Trophoblast cell (in vitro differentiated cells and primary cell): Measurements from ENCODE around the gene GRPEL2.

Experiments used
- DNase-seq, 2 donors: peaks; one replicate each; pipeline ENCODE4 v3.0.0-alpha.2; 2016
- H2AFZ ChIP-seq: 2 replicates; pipeline ENCODE4 v1.6.1; 2013; ENCODE audit warnings: low read length, moderate library complexity, mild to moderate bottlenecking; ENCODE audit not compliant: insufficient read depth, poor library complexity
- H2AK5ac ChIP-seq: 2 replicates; pipeline ENCODE4 v1.6.1; 2013; ENCODE audit warnings: mild to moderate bottlenecking, low read length
- H2BK120ac ChIP-seq: 2 replicates; pipeline ENCODE4 v1.6.1; 2013; ENCODE audit warnings: low read length, mild to moderate bottlenecking, moderate library complexity; ENCODE audit not compliant: insufficient read depth, poor library complexity
- H2BK12ac ChIP-seq: 2 replicates; pipeline ENCODE4 v1.6.1; 2013; ENCODE audit warnings: mild to moderate bottlenecking, low read length, moderate library complexity
- H2BK5ac ChIP-seq: 2 replicates; pipeline ENCODE4 v1.6.1; 2013; ENCODE audit warnings: low read length, low read depth, moderate library complexity, mild to moderate bottlenecking; ENCODE audit not compliant: poor library complexity
- H3K14ac ChIP-seq: 2 replicates; pipeline ENCODE4 v1.6.1; 2013; ENCODE audit warnings: mild to moderate bottlenecking, low read length
- H3K18ac ChIP-seq: 2 replicates; pipeline ENCODE4 v1.6.1; 2013; ENCODE audit warnings: mild to moderate bottlenecking, low read length
- H3K23ac ChIP-seq: 2 replicates; pipeline ENCODE4 v1.6.1; 2013; ENCODE audit warnings: low read length
- H3K27ac ChIP-seq: 2 replicates; pipeline ENCODE4 v1.5.1; 2013; ENCODE audit warnings: low read depth, mild to moderate bottlenecking, inconsistent platforms, low read length, moderate library complexity
- H3K27me3 ChIP-seq: 2 replicates; pipeline ENCODE4 v1.6.1; 2013; ENCODE audit warnings: inconsistent platforms, mild to moderate bottlenecking, low read length, moderate library complexity; ENCODE audit not compliant: insufficient read depth
- H3K36me3 ChIP-seq, 2 experiments: 1 replicate in 1 of 2; 2 replicates in 1 of 2; pipeline ENCODE4 v1.6.1; 2013; ENCODE audit warnings: low read length in 2 of 2, mild to moderate bottlenecking in 2 of 2, moderate library complexity in 1 of 2; ENCODE audit not compliant: insufficient read depth in 2 of 2, control insufficient read depth in 1 of 2
- H3K4ac ChIP-seq: 2 replicates; pipeline ENCODE4 v1.6.1; 2013; ENCODE audit warnings: low read depth, mild to moderate bottlenecking, low read length, moderate library complexity
- H3K4me1 ChIP-seq, 2 experiments: 1 replicate in 1 of 2; 2 replicates in 1 of 2; pipeline ENCODE4 v1.6.1; 2013; ENCODE audit warnings: low read length in 2 of 2, mild to moderate bottlenecking in 2 of 2, moderate library complexity in 1 of 2; ENCODE audit not compliant: insufficient read depth in 2 of 2, control insufficient read depth in 1 of 2
- H3K4me2 ChIP-seq: 2 replicates; pipeline ENCODE4 v1.6.1; 2013; ENCODE audit warnings: inconsistent platforms, mild to moderate bottlenecking, low read length, moderate library complexity
- H3K4me3 ChIP-seq: 2 replicates; pipeline ENCODE4 v1.5.1; 2013; ENCODE audit warnings: mild to moderate bottlenecking, low read depth, low read length, inconsistent platforms
- H3K79me1 ChIP-seq: one replicate; pipeline ENCODE4 v1.6.1; 2013; ENCODE audit warnings: low read length
- H3K79me2 ChIP-seq: 2 replicates; pipeline ENCODE4 v1.6.1; 2013; ENCODE audit warnings: low read length, mild to moderate bottlenecking; ENCODE audit not compliant: control insufficient read depth, insufficient read depth, poor library complexity
- H3K9ac ChIP-seq: 2 replicates; pipeline ENCODE4 v1.6.1; 2013; ENCODE audit warnings: mild to moderate bottlenecking, low read length
- H3K9me3 ChIP-seq: 2 replicates; pipeline ENCODE4 v1.6.1; 2013; ENCODE audit warnings: low read depth, mild to moderate bottlenecking, control low read depth, inconsistent platforms, low read length; ENCODE audit not compliant: insufficient read depth
- H4K12ac ChIP-seq: 2 replicates; pipeline ENCODE4 v1.6.1; 2013; ENCODE audit warnings: low read depth, mild to moderate bottlenecking, low read length, moderate library complexity
- H4K8ac ChIP-seq: 2 replicates; pipeline ENCODE4 v1.6.1; 2013; ENCODE audit warnings: low read depth, mild to moderate bottlenecking, low read length, moderate library complexity
- H4K91ac ChIP-seq: one replicate; pipeline ENCODE4 v1.6.1; 2013; ENCODE audit warnings: low read depth, mild to moderate bottlenecking, low read length, moderate library complexity
- WGBS: extraction: QIAGEN DNeasy Blood & Tissue Kit; methylation state at CpG from one replicate; pipeline ENCODE4 v1.1.7; 2013; ENCODE audit warnings: missing lambda C conversion rate; ENCODE audit not compliant: insufficient read length, insufficient coverage; ENCODE audit errors: extremely low coverage; 5-methylcytosine and 5-hydroxymethylcytosine counted together

The GRPEL2 gene

DNA sequence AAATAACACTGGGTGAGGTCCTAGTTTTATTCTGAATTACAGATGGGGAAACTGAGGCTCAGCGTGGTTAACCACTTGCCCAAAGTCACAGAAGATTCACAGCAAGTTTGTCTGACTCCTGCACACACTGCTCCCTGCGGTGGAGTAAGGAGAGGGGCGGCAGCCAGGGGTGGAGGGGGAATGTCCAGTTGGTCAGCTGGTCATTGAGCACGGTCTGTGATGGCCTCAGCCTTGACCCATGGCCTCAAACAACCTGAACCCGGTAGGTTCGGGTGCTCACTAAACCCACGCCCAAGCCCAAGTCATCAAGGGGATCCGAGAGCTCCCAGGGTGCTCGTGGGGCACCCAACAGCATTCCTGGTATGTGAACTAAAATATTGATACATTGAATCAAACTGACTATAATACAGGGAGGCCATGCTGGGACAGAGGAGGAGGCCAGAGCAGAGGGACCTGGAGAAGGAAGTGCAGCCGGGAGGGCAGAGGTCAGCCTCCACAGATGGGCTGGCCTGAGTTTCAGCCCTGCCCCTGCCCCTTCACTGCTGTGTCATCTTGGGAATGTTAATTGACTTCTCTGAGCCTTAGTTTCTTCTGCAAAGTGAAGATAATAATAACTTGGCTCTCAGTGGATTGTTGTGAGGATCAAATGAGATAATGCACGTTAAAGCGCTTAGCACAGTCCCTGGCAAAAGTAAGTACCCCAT, 37.4 kb downstream of the GRPEL2 start:
- peak overlapping the region; percentile 45 for H4K91ac ChIP-seq
- H2BK5ac ChIP-seq = no peak overlapping the region
- no peak overlapping the region for H3K9ac ChIP-seq
- H2BK12ac ChIP-seq = peak overlapping the region; percentile 4
- no peaks in the 10 kb centered on the region for H3K9me3 ChIP-seq
- no peak overlapping the region for H3K4ac ChIP-seq
- H2AK5ac ChIP-seq = no peak overlapping the region
- H3K4me2 ChIP-seq = no peak overlapping the region
- H3K27me3 ChIP-seq = no peaks in the 10 kb centered on the region
- H3K4me1 ChIP-seq = peaks cover 29 to 31% of the 10 kb centered on the region in 2 experiments
- no peak overlapping the region for H3K14ac ChIP-seq
- peaks cover 20% of the 10 kb centered on the region for H3K79me1 ChIP-seq
- H4K8ac ChIP-seq = peak overlapping the region; percentile 5
- H3K79me2 ChIP-seq = no peaks in the 10 kb centered on the region
- DNase-seq = peak; percentile 37 to 61
- H4K12ac ChIP-seq = no peak overlapping the region
- no CpG with 5 or more reads among the region's 12 CpGs for WGBS
- H3K36me3 ChIP-seq = no peaks in the 10 kb centered on the region
- H3K18ac ChIP-seq = no peak overlapping the region
- H3K23ac ChIP-seq = no peak overlapping the region
- H2BK120ac ChIP-seq = peak overlapping the region; percentile 64
- H2AFZ ChIP-seq = peak overlapping the region; percentile 50
- H3K4me3 ChIP-seq = no peak overlapping the region
- H3K27ac ChIP-seq = no peak overlapping the region

DNA sequence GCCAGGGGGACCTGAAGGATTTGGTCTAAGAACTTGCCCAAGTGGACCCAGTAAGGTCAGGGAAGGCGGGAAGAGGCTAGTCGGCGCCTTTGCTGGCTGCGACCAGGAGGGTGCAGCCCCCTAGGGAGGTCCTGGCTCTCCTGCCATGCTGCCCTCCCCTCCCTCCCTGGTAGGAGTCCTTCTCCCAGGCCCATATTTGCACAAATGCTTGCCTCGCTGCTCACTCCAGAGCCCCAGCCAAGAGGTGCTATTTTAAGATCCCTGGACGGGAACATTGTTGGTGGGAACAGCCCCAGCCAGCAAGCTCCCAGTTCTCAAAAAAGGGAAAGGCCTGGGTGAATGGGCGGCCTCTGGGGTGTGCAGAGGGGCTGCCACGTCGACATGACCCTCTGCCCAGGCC, 38.1 kb downstream of the GRPEL2 start:
- Histone ChIP-seq H3K27ac (no peak overlapping the region), H4K12ac (no peak overlapping the region), H2AFZ (no peak overlapping the region), H2BK5ac (no peak overlapping the region), H3K9me3 (no peaks in the 10 kb centered on the region), H3K79me1 (peaks cover 20% of the 10 kb centered on the region), H3K36me3 (no peaks in the 10 kb centered on the region), H3K79me2 (no peaks in the 10 kb centered on the region), H3K9ac (no peak overlapping the region), H3K4ac (no peak overlapping the region), H3K27me3 (no peaks in the 10 kb centered on the region), H3K14ac (peak overlapping the region; percentile 64), H2BK120ac (peak overlapping the region; percentile 66), H2BK12ac (peak overlapping the region; percentile 11), H3K18ac (peak overlapping the region; percentile 34), H4K91ac (peak overlapping the region; percentile 71), H3K4me3 (no peak overlapping the region), H2AK5ac (peak overlapping the region; percentile 58), H3K23ac (no peak overlapping the region), H3K4me1 (peaks cover 29 to 38% of the 10 kb centered on the region in 2 experiments), H4K8ac (peak overlapping the region; percentile 40), H3K4me2 (no peak overlapping the region)
- WGBS = no CpG with 5 or more reads among the region's 9 CpGs
- DNase-seq = no peak

DNA sequence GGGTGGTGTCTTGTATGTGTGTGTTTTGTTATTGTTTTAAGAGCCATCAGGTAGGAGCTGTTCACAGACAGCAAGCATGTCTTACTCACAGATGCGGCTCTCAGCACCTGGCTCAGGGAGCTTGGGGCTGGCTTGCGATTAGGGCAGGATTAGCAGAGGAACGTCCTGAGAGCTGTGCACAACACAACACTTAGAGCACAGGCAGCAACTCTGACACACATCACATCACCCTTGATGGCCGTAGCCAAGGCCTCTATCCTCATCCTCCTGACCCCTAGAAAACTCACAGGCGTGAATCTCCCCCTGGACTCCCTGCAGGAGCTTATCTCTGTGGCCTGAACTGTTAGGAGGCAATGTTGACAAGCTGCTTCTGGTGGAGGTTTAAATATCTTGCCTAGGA, 40.9 kb downstream of the GRPEL2 start:
- WGBS = no CpG with 5 or more reads among the region's 5 CpGs
- Histone ChIP-seq H3K9me3 (no peaks in the 10 kb centered on the region), H3K4me3 (no peak overlapping the region)

DNA sequence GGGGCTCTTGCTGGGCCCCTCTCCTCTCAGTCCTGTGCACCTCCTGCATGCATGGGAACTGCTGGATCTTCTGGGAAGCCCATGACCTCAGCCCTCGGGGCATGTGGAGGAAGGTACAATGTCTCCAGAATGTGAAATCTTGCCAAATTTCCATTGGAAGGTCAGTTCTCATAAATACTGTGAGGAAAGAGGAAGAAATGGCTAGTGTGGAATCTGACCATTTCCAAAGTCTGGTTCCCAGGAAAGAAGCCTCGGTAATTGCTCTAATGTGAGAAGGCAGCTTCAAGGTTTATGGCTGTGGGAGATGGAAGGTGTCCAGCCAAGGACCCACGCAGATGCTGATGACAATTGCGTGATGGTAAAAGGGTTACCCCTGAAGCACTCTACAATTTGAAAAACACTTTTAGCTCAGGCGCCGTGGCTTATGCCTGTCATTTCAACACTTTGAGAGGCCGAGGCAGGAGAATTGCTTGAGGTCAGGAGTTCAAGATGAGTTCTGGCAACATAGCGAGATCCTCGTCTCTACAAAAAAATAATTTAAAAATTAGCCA, 41.9 kb downstream of the GRPEL2 start:
- no CpG with 5 or more reads among the region's 9 CpGs for WGBS

More for the DNA sequence above, 40.9 kb downstream of the GRPEL2 start:
- H3K14ac ChIP-seq = peak overlapping the region; percentile 1
- DNase-seq = no peak
- H3K4me2 ChIP-seq = no peak overlapping the region
- H2BK5ac ChIP-seq = peak overlapping the region; percentile 25
- peaks cover 28 to 34% of the 10 kb centered on the region in 2 experiments for H3K4me1 ChIP-seq
- peak overlapping the region; percentile 57 for H3K18ac ChIP-seq
- peak overlapping the region; percentile 51 for H2BK12ac ChIP-seq
- no peak overlapping the region for H3K23ac ChIP-seq
- no peak overlapping the region for H2AFZ ChIP-seq
- peak overlapping the region; percentile 6 for H2AK5ac ChIP-seq
- H3K79me1 ChIP-seq = peaks cover 16% of the 10 kb centered on the region
- peak overlapping the region; percentile 73 for H2BK120ac ChIP-seq
- peak overlapping the region; percentile 53 for H4K91ac ChIP-seq
- no peak overlapping the region for H3K4ac ChIP-seq
- no peak overlapping the region for H3K9ac ChIP-seq
- no peaks in the 10 kb centered on the region for H3K79me2 ChIP-seq
- H4K8ac ChIP-seq = no peak overlapping the region
- H3K27ac ChIP-seq = peak overlapping the region; percentile 76
- no peak overlapping the region for H4K12ac ChIP-seq
- H3K36me3 ChIP-seq = no peaks in the 10 kb centered on the region
- no peaks in the 10 kb centered on the region for H3K27me3 ChIP-seq

More for the DNA sequence above, 41.9 kb downstream of the GRPEL2 start:
- Histone ChIP-seq H3K23ac (no peak overlapping the region), H3K18ac (no peak overlapping the region), H3K4me1 (peaks cover 23 to 35% of the 10 kb centered on the region in 2 experiments), H3K27me3 (no peaks in the 10 kb centered on the region), H4K91ac (peak overlapping the region; percentile 68), H4K12ac (no peak overlapping the region), H3K4ac (peak overlapping the region; percentile 29), H3K79me1 (peaks cover 13% of the 10 kb centered on the region), H3K9ac (no peak overlapping the region), H3K36me3 (no peaks in the 10 kb centered on the region), H3K79me2 (no peaks in the 10 kb centered on the region), H2BK12ac (peak overlapping the region; percentile 18), H3K4me2 (no peak overlapping the region), H2AFZ (no peak overlapping the region), H3K27ac (no peak overlapping the region), H4K8ac (no peak overlapping the region), H3K14ac (peak overlapping the region; percentile 14), H3K4me3 (no peak overlapping the region), H2BK5ac (no peak overlapping the region), H2BK120ac (peak overlapping the region; percentile 50), H3K9me3 (no peaks in the 10 kb centered on the region), H2AK5ac (no peak overlapping the region)
- no peak for DNase-seq
